Measurements from ENCODE around the gene MICALL2.

DNA sequence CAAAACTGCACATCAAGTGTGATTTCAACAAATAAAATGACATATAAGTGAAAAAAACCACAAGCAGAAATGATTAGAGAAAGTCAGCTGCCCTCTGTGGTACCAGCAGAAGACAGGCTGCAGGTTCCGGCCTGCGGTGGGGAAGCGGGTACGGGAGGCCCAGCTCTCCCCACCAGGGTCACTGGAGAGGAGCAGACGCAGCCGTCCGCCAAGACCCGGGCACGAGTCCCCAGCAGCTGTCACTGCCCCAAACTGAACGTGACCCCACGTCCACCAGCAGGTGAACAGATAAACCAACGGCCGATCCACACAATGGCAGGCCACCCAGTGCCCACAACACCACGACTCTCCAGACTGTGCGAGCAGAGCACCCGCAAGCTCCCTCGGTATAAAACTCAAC is 16.1 kb upstream of the MICALL2 start:
- TF ChIP-seq POLR2A (IDR thresholded peaks at IDR 0.05; ENCODE audit: extremely low read depth, insufficient read length) (no peak), MYC (IDR thresholded peaks at IDR 0.05; ENCODE audit: low read depth, low read length) (no peak)
- TF ChIP-seq, protein P1, sequence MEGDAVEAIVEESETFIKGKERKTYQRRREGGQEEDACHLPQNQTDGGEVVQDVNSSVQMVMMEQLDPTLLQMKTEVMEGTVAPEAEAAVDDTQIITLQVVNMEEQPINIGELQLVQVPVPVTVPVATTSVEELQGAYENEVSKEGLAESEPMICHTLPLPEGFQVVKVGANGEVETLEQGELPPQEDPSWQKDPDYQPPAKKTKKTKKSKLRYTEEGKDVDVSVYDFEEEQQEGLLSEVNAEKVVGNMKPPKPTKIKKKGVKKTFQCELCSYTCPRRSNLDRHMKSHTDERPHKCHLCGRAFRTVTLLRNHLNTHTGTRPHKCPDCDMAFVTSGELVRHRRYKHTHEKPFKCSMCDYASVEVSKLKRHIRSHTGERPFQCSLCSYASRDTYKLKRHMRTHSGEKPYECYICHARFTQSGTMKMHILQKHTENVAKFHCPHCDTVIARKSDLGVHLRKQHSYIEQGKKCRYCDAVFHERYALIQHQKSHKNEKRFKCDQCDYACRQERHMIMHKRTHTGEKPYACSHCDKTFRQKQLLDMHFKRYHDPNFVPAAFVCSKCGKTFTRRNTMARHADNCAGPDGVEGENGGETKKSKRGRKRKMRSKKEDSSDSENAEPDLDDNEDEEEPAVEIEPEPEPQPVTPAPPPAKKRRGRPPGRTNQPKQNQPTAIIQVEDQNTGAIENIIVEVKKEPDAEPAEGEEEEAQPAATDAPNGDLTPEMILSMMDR (IDR thresholded peaks at IDR 0.05; ENCODE audit: low read depth, low read length) = no peak
- TF ChIP-seq, protein P2, sequence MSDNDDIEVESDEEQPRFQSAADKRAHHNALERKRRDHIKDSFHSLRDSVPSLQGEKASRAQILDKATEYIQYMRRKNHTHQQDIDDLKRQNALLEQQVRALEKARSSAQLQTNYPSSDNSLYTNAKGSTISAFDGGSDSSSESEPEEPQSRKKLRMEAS (IDR thresholded peaks at IDR 0.05; ENCODE audit: low read depth, low read length) = no peak

All from NB4 (cell line).